ENCODE results near the gene DYSF. TPM values are rescaled to one million over a fixed set of nuclear protein-coding genes. Genes with fewer than 3 reads are reported as not detected.

The DYSF gene
- total RNA-seq, 1 donor from 2014 or later, result 49.2 TPM

GRCh38 chr2:71538656-71539265 is 85.4 kb downstream of the DYSF start:
- no peak for DNase-seq
- intact Hi-C loops (cut with micrococcal nuclease), result no loop called here
- ATAC-seq, result no peak

GRCh38 chr2:71540818-71541217 is 87.5 kb downstream of the DYSF start:
- ATAC-seq (no peak), DNase-seq (no peak)
- intact Hi-C loops (cut with micrococcal nuclease), result loop anchor here (10.0 kb wide), 1 partner anchor 604 kb away; the partner anchor contains the start of gene CYP26B1

- DNase-seq, result no peak
- ATAC-seq, result peak; percentile 68
- intact Hi-C loops (cut with micrococcal nuclease), result loop anchor here (10.0 kb wide), 1 partner anchor 600 kb away; the partner anchor contains the start of gene CYP26B1
Observed at GRCh38 chr2:71544919-71545571, 91.7 kb downstream of the DYSF start.

GRCh38 chr2:71545572-71546274 is 92.4 kb downstream of the DYSF start:
- DNase-seq (peak; percentile 52), ATAC-seq (peak; percentile 76)
- intact Hi-C loops (cut with micrococcal nuclease), result loop anchor here (10.0 kb wide), 1 partner anchor 599 kb away; the partner anchor contains the start of gene CYP26B1

- no peak for DNase-seq
- intact Hi-C loops (cut with micrococcal nuclease), result loop anchor here (10.0 kb wide), 1 partner anchor 599 kb away; the partner anchor contains the start of gene CYP26B1
- ATAC-seq, result no peak
Observed at GRCh38 chr2:71546275-71546638, 92.9 kb downstream of the DYSF start.

GRCh38 chr2:71546777-71547281 is 93.5 kb downstream of the DYSF start:
- DNase-seq (no peak), ATAC-seq (no peak)
- intact Hi-C loops (cut with micrococcal nuclease), result loop anchor here (10.0 kb wide), 1 partner anchor 598 kb away; the partner anchor contains the start of gene CYP26B1

GRCh38 chr2:71547616-71548285 is 94.4 kb downstream of the DYSF start:
- ATAC-seq, result no peak
- DNase-seq, result no peak
- intact Hi-C loops (cut with micrococcal nuclease), result loop anchor here (10.0 kb wide), 1 partner anchor 597 kb away; the partner anchor contains the start of gene CYP26B1

- DNase-seq (peak; percentile 80), ATAC-seq (peak; percentile 66)
- intact Hi-C loops (cut with micrococcal nuclease), result loop anchor here (10.0 kb wide), 1 partner anchor 596 kb away; the partner anchor contains the start of gene CYP26B1
Observed at GRCh38 chr2:71548646-71549425, 95.5 kb downstream of the DYSF start.

GRCh38 chr2:71550801-71551630 is 97.7 kb downstream of the DYSF start:
- no peak for ATAC-seq
- intact Hi-C loops (cut with micrococcal nuclease), result no loop called here
- DNase-seq, result no peak

GRCh38 chr2:71551631-71551915 is 98.2 kb downstream of the DYSF start:
- DNase-seq (no peak), ATAC-seq (no peak)
- intact Hi-C loops (cut with micrococcal nuclease), result no loop called here

- DNase-seq, result no peak
- no peak for ATAC-seq
- intact Hi-C loops (cut with micrococcal nuclease), result no loop called here
Observed at GRCh38 chr2:71552356-71552755, 99.0 kb downstream of the DYSF start.

- no peak for ATAC-seq
- intact Hi-C loops (cut with micrococcal nuclease), result no loop called here
- DNase-seq, result no peak
Observed at GRCh38 chr2:71552861-71553301, 99.5 kb downstream of the DYSF start.

- no peak for DNase-seq
- no peak for ATAC-seq
- intact Hi-C loops (cut with micrococcal nuclease), result no loop called here
Observed at GRCh38 chr2:71554028-71554705, 100.8 kb downstream of the DYSF start.

GRCh38 chr2:71554706-71555056 is 101.3 kb downstream of the DYSF start:
- intact Hi-C loops (cut with micrococcal nuclease), result no loop called here
- ATAC-seq, result no peak
- DNase-seq, result no peak

GRCh38 chr2:71555798-71556454 is 102.6 kb downstream of the DYSF start:
- DNase-seq (no peak), ATAC-seq (no peak)
- intact Hi-C loops (cut with micrococcal nuclease), result no loop called here

GRCh38 chr2:71556692-71557250 is 103.4 kb downstream of the DYSF start:
- DNase-seq, result no peak
- intact Hi-C loops (cut with micrococcal nuclease), result no loop called here
- ATAC-seq, result no peak

- DNase-seq (peak; percentile 5), ATAC-seq (no peak)
- intact Hi-C loops (cut with micrococcal nuclease), result no loop called here
Observed at GRCh38 chr2:71557321-71557720, 104.0 kb downstream of the DYSF start.
